ENCODE results near the gene SLC16A7.

DNA sequence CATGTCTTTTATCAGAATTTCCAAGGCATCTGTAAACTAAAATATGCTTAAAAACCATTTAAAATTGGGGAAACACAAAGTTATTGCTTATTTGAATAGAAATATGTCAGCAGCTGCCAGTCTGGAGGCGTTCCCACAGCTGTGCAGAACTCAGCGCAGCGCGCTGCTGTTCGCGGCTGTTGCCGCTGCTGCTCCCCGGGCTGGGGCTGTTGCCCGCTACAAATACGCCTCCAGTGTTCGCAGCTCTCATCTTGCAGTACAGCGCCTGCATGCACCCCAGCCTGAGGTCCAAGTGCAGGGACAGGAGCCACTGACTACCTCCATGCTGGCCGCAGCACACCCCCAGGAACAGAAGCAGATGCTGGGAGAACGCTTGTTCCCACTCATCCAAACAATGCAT is 216.2 kb downstream of the SLC16A7 start:
- TF ChIP-seq, protein P1, sequence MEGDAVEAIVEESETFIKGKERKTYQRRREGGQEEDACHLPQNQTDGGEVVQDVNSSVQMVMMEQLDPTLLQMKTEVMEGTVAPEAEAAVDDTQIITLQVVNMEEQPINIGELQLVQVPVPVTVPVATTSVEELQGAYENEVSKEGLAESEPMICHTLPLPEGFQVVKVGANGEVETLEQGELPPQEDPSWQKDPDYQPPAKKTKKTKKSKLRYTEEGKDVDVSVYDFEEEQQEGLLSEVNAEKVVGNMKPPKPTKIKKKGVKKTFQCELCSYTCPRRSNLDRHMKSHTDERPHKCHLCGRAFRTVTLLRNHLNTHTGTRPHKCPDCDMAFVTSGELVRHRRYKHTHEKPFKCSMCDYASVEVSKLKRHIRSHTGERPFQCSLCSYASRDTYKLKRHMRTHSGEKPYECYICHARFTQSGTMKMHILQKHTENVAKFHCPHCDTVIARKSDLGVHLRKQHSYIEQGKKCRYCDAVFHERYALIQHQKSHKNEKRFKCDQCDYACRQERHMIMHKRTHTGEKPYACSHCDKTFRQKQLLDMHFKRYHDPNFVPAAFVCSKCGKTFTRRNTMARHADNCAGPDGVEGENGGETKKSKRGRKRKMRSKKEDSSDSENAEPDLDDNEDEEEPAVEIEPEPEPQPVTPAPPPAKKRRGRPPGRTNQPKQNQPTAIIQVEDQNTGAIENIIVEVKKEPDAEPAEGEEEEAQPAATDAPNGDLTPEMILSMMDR (IDR thresholded peaks at IDR 0.05) = no peak
- no peak for TF ChIP-seq POLR2A (IDR thresholded peaks at IDR 0.05)

All from thyroid gland (tissue), 4 donors.